ENCODE data around the gene PTK6.
A peak's percentile ranks its signal among the peaks of the same experiment; 100 is the strongest.
"Not testable (repeated sequence)": the region's sequence is repeated elsewhere in the genome, so short reads cannot be mapped to it uniquely, and the experiment has no call there.

Gene PTK6

DNA sequence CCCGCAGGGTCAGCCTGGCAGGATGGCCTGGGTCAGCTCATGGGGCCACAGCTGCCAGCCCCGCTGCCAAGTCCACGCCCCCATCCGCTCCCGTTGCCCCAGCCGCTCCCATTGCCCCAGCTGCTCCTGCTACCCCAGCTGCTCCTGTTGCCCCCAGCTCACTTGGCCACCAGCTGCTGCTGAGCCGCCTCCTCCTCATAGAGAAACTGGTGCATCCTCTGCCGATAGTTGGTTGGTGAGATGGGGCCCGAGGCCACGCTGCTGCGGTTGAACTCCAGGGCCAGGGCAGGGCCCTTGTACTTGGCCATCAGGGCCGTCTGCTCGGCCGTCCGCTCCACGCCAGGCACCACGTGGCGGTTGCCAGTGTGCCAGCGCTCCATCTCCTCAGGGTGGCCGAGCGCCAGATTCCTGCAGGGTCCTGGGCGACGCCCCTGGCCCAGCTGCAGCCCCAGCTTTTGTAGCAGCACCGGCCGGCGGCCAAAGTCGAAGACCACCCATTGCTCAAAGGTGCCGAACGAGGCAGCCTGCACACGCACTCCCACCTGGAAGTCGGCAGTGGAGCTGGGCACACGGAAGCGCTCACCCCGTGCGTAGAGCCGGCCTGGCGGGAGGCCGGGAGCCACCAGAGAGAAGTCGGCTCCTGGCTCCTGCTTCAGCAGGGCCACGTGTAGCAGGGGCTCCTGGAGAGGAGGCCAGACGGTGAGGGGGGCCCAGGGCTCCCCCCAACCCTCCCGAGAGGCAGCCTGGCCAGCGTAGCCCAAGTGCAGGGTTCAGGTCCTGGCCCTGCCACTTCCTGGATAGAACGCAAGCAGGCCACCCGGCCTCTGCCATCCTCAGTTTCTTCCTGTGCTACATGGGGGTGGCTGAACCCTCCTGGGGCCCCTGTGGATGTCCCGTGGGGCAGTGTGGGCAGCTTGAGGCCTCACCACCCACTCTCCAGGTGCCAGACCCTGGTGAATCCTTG is 32.1 kb upstream of the PTK6 start:
- no peak for DNase-seq

DNA sequence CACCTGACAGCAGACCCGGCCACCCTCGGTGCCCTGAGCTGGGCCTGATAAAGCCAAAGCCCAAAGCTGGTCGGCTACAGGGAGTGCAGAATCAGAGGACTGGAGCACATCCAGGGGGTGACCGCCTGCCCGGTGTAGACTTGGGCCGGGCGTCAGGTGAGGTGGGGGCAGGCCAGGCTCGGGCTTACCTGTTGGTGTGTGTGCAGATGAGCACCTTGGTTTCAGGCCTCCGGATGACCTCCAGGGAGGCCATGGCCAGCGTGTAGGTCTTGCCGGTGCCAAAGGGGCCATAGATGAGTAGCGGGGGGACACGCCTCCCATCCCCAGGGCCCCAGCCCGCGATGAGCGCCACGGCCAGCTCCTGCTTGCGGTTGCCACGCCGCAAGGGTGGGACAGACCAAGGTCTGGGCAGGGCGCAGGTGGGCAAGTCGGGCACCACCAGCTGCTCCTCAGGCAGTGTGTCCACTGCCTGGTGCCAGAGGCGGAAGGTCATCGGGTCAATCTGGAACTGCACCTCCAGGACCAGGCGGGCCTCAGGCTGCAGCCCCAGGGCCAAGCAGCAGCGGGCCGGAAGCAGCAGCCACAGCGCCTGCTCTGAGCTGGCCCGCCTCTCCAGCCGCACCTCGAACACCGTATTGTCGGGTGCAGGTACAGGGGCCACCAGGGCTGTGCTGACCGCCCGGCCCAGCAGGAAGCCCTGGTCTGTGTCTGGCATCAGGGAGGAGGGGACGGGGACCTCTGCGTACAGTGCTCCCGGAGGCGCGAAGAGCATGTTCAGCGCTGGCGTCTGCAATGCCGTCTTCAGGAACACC is 31.2 kb upstream of the PTK6 start:
- no peak for DNase-seq

DNA sequence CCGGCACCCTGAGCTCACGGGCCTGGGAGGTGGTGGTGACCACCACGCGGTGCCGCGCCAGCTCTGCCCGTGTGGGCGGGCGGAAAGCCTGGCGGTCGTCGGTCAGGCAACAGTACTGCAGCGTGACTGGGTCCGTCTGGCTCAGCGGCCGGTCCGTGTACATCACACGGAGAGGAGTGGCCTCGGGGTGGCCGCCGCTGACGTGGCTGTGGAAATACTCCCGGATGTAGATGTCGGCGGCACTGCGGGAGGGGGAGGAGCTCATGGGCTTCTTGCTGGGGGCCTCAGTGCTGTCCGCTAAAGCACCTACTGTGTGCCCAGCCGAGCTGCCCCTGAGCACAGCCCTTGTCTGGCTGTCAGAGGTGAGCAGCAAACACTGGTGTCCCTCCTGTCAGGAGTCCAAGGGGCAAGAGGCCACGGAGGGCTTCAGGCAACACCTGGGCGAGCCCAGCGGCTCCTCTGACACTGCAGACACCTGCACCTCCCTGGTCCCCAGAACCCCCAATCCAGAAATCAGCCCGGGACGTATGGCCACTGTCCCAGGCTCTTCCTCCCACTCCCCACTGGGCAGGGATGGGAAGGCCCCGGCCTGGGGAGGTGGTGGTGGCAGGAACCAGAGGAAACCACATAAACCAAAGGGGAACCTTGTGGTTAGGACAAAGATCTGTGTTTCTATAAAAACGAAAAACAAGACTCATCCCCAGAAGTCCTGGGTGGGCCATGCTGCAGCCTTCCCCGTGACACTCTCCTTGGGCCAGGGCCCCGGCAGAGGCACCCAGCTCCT is 30.4 kb upstream of the PTK6 start:
- peak in 7 of 14 donors; percentile 4 to 33 (median 19) for DNase-seq

DNA sequence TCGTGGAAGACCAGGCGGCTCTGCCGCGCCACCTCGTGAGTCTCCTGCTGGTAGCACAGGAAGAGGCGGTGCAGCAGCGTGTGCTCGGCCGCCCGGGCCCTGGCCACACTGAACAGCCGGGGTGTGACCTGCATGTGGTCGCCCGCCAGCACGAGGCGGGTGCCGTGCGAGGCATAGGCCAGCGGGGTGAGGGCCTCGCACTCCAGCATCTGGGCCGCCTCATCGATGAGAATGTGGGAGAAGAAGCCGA is 29.9 kb upstream of the PTK6 start:
- no peak for DNase-seq

GRCh38 chr20:63566395-63567135 is 29.4 kb upstream of the PTK6 start:
- DNase-seq = no peak

- no peak for DNase-seq
Measured at GRCh38 chr20:63565699-63566335, 28.6 kb upstream of the PTK6 start.

DNA sequence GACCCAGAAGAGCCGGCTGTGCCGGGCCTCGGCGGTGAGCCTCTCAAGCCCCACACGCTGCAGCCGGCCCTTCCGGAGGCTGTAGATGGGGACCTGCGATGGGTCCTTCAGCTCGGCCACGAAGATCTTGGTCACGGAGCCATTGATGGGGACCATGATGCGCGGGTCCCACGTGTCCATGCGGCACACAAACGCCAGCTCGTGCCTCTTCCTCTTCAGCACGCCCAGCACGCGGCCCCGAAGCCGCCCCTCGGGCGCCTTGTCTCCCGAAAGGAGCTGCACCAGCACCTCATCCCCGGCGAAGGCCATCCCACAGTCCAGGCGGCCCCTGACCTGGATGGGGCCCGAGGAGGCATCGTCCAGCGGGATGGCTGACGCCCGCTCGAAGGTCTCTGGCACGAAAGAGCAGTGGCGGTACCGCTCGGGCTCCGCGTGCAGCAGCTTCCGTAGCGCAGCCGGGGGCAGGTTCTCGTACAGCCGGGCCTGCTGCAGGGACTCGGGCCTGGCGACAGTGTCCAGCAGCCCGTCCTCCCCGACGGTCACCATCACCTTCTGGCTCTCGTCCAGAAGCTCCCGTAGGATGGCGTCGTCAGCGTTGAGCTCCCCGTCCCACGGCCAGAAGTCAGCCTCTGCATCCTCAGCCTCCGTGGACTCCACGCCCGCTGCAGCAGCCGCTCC is 28.0 kb upstream of the PTK6 start:
- no peak for DNase-seq

- no peak for DNase-seq
Measured at GRCh38 chr20:63564036-63564810, 27.0 kb upstream of the PTK6 start.

GRCh38 chr20:63563225-63563935 is 26.2 kb upstream of the PTK6 start:
- no peak for DNase-seq

DNA sequence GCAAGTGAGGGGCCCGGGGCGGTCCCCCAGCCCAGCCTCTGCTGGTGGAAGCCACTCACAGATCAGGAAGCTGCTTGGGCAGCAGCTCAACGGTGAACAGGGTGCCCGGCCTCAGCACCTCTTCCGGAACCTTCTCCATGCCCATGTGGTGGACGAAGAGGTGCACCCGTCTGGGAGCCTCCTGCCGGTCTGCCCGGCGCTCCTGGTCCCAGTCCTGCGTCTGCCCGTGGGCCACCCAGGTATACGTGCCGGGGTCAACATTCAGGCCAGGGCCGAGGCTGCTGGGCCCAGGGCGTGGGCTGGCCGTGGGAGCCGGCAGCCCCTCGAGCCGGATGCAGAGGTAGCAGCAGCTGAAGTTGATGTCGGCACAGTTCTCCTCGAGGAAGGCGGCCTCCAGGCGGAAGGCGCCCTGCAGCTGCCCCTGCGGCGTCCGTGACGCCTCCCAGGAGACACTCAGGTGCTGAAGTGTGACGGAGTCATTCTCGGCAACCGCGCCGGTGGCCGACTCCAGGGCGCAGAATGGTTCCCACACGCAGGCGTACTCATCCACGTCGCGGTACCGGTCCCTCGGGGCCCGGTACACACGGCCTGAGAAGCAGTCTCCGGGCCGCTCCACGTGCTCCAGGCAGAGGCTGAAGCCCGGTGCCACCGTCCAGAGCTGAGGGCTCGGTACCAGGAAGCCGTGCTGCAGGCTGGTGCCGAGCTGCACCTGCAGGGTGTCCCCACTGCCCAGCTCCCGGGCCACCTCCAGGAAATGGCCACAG is 25.5 kb upstream of the PTK6 start:
- no peak for DNase-seq

GRCh38 chr20:63561624-63562396 is 24.6 kb upstream of the PTK6 start:
- no peak for DNase-seq

DNA sequence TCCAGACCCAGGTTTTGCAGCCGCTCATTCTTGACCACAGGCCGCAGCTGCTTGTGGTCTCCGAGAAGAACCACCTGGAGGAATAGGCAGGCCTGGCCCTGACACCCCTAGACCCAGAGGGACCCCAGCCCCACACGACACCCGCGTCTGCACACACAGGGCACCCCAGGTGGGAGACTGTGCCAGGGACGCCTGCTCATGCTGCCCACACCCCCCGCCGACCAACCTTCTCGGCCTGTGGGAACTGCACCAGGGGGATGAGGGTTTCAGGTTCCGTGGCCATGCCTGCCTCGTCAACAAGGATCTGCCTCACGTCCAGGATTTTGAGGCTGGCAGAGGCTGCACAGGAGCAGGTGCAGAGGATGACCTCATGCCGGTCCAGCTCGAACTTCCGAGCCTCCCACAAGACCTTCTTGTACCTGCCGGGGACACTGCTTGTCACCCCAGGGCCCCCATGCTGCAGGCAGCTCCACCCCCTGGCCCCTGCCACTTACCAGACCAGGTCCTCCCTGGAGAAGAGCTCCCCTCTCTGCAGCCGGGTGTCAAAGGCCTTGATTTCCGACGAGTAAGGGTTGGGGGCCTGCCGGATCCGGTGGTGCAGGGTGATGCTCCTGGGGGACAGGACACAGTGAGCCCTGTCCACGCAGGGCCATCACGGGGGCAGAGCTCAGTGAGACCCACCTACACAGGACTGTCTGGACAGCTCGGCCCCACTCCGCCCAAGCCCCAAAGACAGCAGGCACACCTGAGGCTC is 23.9 kb upstream of the PTK6 start:
- DNase-seq = no peak

DNA sequence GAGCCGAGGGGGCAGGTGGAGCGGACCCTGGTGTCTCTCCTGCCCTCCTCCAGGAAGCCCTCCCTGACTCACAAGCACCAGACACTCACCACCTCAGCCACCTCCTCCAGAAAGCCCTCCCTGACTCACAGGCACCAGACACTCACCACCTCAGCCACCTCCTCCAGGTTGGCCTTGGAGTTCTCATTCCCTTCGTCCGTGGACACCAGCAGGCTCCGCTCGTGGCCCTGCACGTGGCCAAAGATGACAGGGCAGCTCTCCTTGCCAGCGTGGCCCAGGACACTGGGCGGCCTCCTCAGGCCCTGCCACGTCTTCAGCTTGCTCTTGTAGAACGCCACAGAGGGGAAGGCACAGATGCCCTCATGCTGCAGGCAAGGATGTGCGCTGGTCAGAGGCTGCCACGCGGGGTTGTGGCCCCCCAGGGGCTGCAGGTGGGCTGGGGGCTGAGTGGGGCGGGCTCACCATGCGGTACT is 23.2 kb upstream of the PTK6 start:
- no peak for DNase-seq

DNA sequence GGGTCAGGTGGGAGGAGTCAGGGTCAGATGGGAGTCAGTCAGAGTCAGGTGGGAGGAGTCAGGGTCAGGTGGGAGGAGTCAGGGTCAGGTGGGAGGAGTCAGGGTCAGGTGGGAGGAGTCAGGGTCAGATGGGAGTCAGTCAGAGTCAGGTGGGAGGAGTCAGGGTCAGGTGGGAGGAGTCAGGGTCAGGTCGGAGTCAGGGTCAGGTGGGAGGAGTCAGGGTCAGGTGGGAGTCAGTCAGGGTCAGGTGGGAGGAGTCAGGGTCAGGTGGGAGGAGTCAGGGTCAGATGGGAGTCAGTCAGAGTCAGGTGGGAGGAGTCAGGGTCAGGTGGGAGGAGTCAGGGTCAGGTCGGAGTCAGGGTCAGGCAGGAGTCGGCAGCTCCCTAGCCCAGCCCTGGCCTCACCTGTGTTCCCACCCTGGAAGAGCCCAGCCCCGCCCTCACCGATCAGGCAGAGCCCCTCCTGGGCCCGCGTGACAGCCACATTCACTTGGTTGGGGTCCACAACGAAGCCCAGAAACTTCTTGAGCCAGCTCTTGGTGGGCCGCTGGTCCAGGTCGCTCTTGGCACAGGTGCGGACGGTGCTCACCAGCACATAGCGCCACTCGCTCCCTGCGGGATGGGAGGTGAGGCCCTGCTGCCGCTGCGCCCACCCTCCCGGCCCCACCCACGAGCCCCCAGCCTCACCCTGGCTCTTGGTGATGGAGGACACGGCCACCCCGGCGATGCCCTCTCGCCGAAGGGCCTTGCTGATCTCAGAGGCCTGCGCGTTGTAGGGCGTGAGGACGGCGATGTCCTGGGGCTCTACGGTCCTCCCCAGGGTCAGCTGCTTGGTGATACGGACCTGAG is 22.5 kb upstream of the PTK6 start:
- not testable (repeated sequence) for DNase-seq

DNA sequence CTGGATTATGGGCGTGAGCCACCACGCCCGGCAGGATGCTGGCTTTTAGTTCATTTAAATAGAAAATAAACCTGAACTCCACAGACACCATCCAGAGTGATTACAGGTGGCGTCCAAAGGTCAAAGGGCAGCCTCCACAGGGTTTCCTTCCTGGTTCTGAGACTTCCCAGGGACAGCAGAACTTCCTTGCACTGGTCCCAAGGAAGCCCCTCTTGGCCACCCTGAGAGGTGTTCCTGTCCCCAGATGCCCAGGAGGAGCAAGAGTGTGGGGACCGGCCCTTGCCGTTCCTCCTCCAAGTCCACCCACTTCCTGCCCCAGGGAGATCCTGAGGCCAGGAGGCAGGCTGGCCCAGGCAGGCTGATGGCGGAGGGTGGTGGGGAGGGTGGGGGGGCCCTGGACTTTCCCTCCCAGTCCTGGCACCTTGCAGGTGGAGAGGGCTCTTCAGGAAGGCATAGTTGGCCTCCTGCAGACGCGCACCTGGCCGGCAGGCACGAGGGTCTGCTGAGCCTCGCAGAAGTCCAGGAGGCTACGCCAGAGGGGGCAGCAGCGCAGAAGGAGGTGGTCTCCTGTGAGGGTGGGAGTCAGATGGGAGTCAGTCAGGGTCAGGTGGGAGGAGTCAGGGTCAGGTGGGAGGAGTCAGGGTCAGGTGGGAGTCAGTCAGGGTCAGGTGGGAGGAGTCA is 21.8 kb upstream of the PTK6 start:
- DNase-seq = no peak

- no peak for DNase-seq
Measured at GRCh38 chr20:63557481-63557891, 20.3 kb upstream of the PTK6 start.

All from C1 segment of cervical spinal cord (tissue), 14 donors.